HG02840 (cell line): Measurements from ENCODE around the gene E2F4.

Experiments used
- ATAC-seq: cut with Tn5 transposase; IDR thresholded peaks from one replicate; pipeline ENCODE4 v1.9.1; 2021; ENCODE audit warnings: mild to moderate bottlenecking, moderate library complexity, moderate number of reproducible peaks; ENCODE audit not compliant: unreplicated experiment, low FRiP score

Gene E2F4

GRCh38 chr16:67190041-67190440 is 1.9 kb upstream of the E2F4 start, which contains the start of gene EXOC3L1:
TSS of gene EXOC3L1 (minus strand) at chr16:67190136. CDS start at chr16:67189676, 460 bp downstream.
- no peak for ATAC-seq

GRCh38 chr16:67190448-67191399 is 1.2 kb upstream of the E2F4 start:
- no peak for ATAC-seq

GRCh38 chr16:67191411-67191994 is 452 bp upstream of the E2F4 start:
- ATAC-seq = peak; percentile 10

GRCh38 chr16:67192781-67193361 is 916 bp downstream of the E2F4 start:
- ATAC-seq = no peak

- no peak for ATAC-seq
Observed at GRCh38 chr16:67193536-67193935, 1.6 kb downstream of the E2F4 start.

- ATAC-seq = no peak
Observed at GRCh38 chr16:67194260-67194659, 2.3 kb downstream of the E2F4 start.

- no peak for ATAC-seq
Observed at GRCh38 chr16:67195676-67196075, 3.7 kb downstream of the E2F4 start.

GRCh38 chr16:67196881-67197280 is 4.9 kb downstream of the E2F4 start:
- no peak for ATAC-seq

- no peak for ATAC-seq
Observed at GRCh38 chr16:67197704-67198103, 5.7 kb downstream of the E2F4 start.

- no peak for ATAC-seq
Observed at GRCh38 chr16:67198238-67198734, 6.3 kb downstream of the E2F4 start.

- ATAC-seq = no peak
Observed at GRCh38 chr16:67199011-67199807, 7.3 kb downstream of the E2F4 start, which contains the start of gene ELMO3. TSS of gene ELMO3 (plus strand) at chr16:67199131. CDS start at chr16:67199327, 196 bp downstream.

GRCh38 chr16:67199808-67200198 is 7.8 kb downstream of the E2F4 start:
- ATAC-seq = no peak

- no peak for ATAC-seq
Observed at GRCh38 chr16:67200491-67200890, 8.5 kb downstream of the E2F4 start.

GRCh38 chr16:67201411-67202345 is 9.7 kb downstream of the E2F4 start:
- ATAC-seq = no peak

GRCh38 chr16:67202426-67202825 is 10.5 kb downstream of the E2F4 start:
- no peak for ATAC-seq

- ATAC-seq = no peak
Observed at GRCh38 chr16:67202956-67203493, 11.1 kb downstream of the E2F4 start.

- ATAC-seq = no peak
Observed at GRCh38 chr16:67204076-67204475, 12.1 kb downstream of the E2F4 start.

GRCh38 chr16:67206129-67206837 is 14.3 kb downstream of the E2F4 start:
- no peak for ATAC-seq
